Osteocyte (in vitro differentiated cells): ENCODE measurements around the gene IFT52. TPM values are rescaled to one million over a fixed set of nuclear protein-coding genes. Genes with fewer than 3 reads are reported as not detected.

Experiments
- DNase-seq: peaks from one replicate; pipeline ENCODE4 v3.0.0; 2021; ENCODE audit warnings: mixed read lengths; ENCODE audit not compliant: unreplicated experiment; ENCODE audit errors: extremely low spot score
- H3K27ac Mint-ChIP-seq: one replicate; pipeline ENCODE4 v1.8.0; 2021; ENCODE audit warnings: mild to moderate bottlenecking, mixed read lengths; ENCODE audit not compliant: unreplicated experiment
- H3K27me3 Mint-ChIP-seq: one replicate; pipeline ENCODE4 v1.8.0; 2021; ENCODE audit warnings: mixed read lengths; ENCODE audit not compliant: unreplicated experiment
- H3K36me3 Mint-ChIP-seq: one replicate; pipeline ENCODE4 v1.8.0; 2021; ENCODE audit warnings: mixed read lengths; ENCODE audit not compliant: unreplicated experiment
- H3K4me1 Mint-ChIP-seq: one replicate; pipeline ENCODE4 v1.8.0; 2021; ENCODE audit warnings: mixed read lengths; ENCODE audit not compliant: unreplicated experiment
- H3K4me3 Mint-ChIP-seq: one replicate; pipeline ENCODE4 v1.8.0; 2021; ENCODE audit warnings: mild to moderate bottlenecking, moderate library complexity, mixed read lengths; ENCODE audit not compliant: unreplicated experiment
- H3K9me3 Mint-ChIP-seq: one replicate; pipeline ENCODE4 v1.8.0; 2021; ENCODE audit warnings: mixed read lengths; ENCODE audit not compliant: unreplicated experiment
- total RNA-seq: library from RNA; stranded (reverse); gene quantifications from 2 replicates; pipeline ENCODE4 v1.2.1, GENCODE V29; 2021
- TF ChIP-seq, protein P1 (sequence below): fragments of 200-600 bp; sonication (generic); IDR thresholded peaks from 2 replicates; pipeline ENCODE4 v1.5.0; 2021; ENCODE audit warnings: antibody characterized with exemption, mild to moderate bottlenecking, moderate library complexity

The IFT52 gene
- total RNA-seq, 1 donor from 2014 or later = 55.3 TPM

DNA sequence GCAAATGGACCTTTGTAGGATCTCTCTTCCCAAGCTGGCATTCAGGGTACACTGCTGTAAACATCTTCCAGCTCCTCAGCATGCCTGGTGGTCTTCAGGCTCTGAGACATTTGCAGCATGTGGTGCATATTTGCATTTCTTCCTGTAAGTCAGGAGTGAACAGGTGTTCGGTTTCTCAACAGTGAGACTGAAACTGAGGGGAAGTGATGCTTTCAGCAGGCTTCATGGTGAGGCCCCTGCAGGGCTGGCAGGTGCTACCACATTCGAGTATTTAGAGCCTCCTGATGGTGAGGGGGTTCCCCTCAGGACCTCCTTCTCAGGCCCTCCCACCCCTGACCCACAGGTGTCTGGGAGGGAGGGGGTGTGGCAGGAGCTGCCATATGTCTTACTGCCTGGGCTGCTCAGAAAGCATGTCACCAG, 91.3 kb downstream of the IFT52 start:
- TF ChIP-seq, protein P1, sequence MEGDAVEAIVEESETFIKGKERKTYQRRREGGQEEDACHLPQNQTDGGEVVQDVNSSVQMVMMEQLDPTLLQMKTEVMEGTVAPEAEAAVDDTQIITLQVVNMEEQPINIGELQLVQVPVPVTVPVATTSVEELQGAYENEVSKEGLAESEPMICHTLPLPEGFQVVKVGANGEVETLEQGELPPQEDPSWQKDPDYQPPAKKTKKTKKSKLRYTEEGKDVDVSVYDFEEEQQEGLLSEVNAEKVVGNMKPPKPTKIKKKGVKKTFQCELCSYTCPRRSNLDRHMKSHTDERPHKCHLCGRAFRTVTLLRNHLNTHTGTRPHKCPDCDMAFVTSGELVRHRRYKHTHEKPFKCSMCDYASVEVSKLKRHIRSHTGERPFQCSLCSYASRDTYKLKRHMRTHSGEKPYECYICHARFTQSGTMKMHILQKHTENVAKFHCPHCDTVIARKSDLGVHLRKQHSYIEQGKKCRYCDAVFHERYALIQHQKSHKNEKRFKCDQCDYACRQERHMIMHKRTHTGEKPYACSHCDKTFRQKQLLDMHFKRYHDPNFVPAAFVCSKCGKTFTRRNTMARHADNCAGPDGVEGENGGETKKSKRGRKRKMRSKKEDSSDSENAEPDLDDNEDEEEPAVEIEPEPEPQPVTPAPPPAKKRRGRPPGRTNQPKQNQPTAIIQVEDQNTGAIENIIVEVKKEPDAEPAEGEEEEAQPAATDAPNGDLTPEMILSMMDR = no peak
- DNase-seq = no peak
- H3K4me1 Mint-ChIP-seq = no peaks in the 10 kb centered on the region
- H3K4me3 Mint-ChIP-seq = no peak overlapping the region
- no peaks in the 10 kb centered on the region for H3K9me3 Mint-ChIP-seq
- no peaks in the 10 kb centered on the region for H3K27me3 Mint-ChIP-seq
- no peaks in the 10 kb centered on the region for H3K36me3 Mint-ChIP-seq
- no peak overlapping the region for H3K27ac Mint-ChIP-seq

DNA sequence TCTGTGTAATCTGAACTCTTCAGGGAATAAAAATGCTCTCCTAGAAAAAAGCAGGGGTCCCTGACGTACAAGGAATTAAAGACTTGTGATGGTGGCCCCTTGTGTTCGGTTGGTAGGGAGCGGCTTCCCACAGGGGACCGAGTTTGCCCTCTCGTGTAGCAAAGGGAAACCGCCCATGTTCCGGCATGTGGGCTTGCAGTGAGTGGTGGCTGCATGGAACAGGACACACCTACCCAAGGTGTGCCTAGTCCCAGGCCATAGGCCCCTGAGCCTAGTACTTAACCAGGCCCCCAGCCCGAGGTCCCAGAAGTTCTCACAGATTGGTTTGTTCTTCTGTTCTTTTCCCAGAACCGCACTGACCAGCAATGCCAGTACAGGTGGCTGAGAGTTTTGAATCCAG, 91.7 kb downstream of the IFT52 start:
- Mint-ChIP-seq H3K27me3 (no peaks in the 10 kb centered on the region), H3K4me1 (no peaks in the 10 kb centered on the region), H3K36me3 (no peaks in the 10 kb centered on the region), H3K27ac (no peak overlapping the region), H3K4me3 (no peak overlapping the region), H3K9me3 (no peaks in the 10 kb centered on the region)
- DNase-seq = no peak
- TF ChIP-seq, protein P1 = no peak

DNA sequence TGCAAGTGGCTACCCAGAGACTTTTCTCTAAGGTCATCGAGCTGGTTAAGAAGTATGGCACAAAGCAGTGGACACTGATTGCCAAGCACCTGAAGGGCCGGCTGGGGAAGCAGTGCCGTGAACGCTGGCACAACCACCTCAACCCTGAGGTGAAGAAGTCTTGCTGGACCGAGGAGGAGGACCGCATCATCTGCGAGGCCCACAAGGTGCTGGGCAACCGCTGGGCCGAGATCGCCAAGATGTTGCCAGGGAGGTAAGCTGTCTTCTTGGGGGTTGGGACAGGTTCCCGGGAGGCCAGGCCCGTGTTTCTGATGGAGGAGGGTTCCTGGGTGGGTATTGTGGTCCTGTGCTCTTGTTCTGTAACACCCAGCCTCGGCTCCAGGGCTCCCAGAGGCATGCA, 96.1 kb downstream of the IFT52 start:
- Mint-ChIP-seq H3K9me3 (no peaks in the 10 kb centered on the region), H3K4me1 (no peaks in the 10 kb centered on the region), H3K36me3 (no peaks in the 10 kb centered on the region), H3K4me3 (no peak overlapping the region), H3K27me3 (no peaks in the 10 kb centered on the region), H3K27ac (no peak overlapping the region)
- TF ChIP-seq, protein P1 = no peak
- DNase-seq = no peak

DNA sequence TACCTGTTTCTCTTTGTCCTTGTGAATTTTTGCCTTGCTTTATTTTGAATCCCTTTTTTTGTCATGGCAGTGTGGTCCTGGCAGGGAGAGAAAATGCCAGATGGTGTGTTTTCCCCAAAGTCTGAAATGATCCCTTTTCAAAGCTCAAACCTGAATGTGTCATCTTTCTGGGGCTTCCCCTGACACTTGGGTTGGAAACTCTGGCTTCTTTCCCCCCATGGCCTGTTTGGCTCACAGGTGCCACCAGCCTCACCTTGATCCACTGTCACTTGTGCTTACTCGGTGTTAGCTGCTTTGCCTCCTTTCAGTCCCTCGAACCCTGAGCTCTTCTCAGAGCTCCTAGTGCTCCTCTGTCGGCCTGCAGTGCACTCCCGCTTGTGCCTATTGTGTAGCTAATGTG, 98.4 kb downstream of the IFT52 start:
- H3K9me3 Mint-ChIP-seq = no peaks in the 10 kb centered on the region
- TF ChIP-seq, protein P1 = no peak

DNA sequence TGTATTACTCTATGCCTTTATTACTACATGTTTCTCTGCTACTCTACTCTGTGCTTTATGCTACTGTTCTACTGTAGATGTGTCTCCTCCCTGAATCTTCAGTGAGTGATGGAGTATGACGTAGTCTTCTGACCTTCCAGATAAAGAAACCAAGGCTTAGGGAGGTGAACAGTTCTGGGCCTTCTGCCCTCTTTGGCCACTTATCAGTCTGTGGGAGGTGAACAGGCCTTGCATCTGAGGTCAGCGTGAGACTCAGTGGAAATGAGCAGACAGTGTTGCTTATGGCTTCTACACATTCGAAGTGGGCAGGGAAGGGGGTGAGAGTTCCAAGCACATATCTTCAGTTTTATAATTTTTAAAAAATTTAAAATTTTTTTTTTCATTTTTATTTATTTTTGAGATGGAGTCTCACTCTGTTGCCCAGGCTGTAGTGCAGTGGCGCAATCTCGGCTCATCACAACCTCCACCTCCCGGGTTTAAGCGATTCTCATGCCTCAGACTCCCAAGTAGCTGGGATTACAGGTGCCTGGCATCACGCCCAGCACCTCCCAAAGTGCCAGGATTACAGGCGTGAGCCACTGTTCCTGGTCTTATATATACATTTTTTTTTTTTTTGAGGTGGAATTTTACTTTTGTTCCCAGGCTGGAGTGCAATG, 100.3 kb downstream of the IFT52 start:
- H3K9me3 Mint-ChIP-seq = no peaks in the 10 kb centered on the region

More for the DNA sequence above, 98.4 kb downstream of the IFT52 start:
- Mint-ChIP-seq H3K27ac (no peak overlapping the region), H3K4me1 (no peaks in the 10 kb centered on the region), H3K27me3 (no peaks in the 10 kb centered on the region), H3K36me3 (no peaks in the 10 kb centered on the region), H3K4me3 (no peak overlapping the region)
- no peak for DNase-seq

More for the DNA sequence above, 100.3 kb downstream of the IFT52 start:
- Mint-ChIP-seq H3K36me3 (no peaks in the 10 kb centered on the region), H3K4me3 (no peak overlapping the region), H3K4me1 (no peaks in the 10 kb centered on the region), H3K27me3 (no peaks in the 10 kb centered on the region), H3K27ac (no peak overlapping the region)
- no peak for DNase-seq
- TF ChIP-seq, protein P1 = no peak
